SK-N-DZ (cell line): ENCODE results near the gene LYRM2.
A peak's percentile ranks its signal among the peaks of the same experiment; 100 is the strongest.
"Not testable (repeated sequence)": the region's sequence is repeated elsewhere in the genome, so short reads cannot be mapped to it uniquely, and the experiment has no call there.

Source experiments
- DNase-seq: peaks from one replicate; pipeline ENCODE4 v3.0.0-alpha.2; 2015; ENCODE audit warnings: low spot score

The LYRM2 gene

GRCh38 chr6:89649682-89650081 is 11.1 kb upstream of the LYRM2 start:
- no peak for DNase-seq

GRCh38 chr6:89644864-89645263 is 6.3 kb upstream of the LYRM2 start:
- DNase-seq: no peak

GRCh38 chr6:89643406-89643805 is 4.9 kb upstream of the LYRM2 start:
- no peak for DNase-seq

DNA sequence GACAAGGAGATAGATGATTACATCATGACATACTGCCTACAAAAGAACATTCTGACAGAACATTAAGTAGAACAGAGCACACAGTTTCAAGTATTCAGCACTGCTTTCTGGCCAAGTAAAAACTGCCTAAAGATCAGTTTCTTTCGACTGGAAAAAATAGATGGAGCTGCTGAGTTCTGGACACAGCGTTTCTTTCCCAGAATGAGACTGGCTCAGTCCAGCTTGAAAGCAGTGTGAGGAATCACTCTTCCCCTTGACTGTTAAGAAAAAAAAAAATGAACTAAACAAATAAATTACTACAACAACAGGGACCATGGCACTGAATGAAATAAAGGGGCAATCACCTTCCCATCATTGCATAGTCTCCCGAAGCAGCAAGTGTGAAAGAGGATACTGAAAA is 4.4 kb upstream of the LYRM2 start:
- no peak for DNase-seq

- DNase-seq: not testable (repeated sequence)
These were observed 3.0 kb upstream of the LYRM2 start for GRCh38 chr6:89641581-89641980.

- no peak for DNase-seq
These were observed 2.3 kb upstream of the LYRM2 start for GRCh38 chr6:89640804-89641203.

DNA sequence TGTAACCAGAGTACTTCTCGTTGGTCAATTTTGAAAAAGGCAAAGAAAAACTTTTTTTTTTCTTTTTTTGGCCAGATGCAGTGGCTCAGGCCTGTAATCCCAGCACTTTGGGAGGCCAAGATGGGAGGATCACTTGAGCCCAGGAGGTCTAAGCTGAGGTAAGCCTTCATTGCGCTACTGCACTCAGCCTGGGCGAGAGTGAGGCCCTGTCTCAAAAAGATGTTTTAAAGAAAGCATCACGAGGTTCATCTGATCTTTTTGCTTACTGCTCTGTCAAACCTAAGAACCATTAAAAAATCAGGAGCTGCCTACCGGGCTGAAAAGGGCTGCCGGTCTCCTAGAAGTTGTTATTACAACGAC is 607 bp downstream of the LYRM2 start:
- peak; percentile 13 for DNase-seq

GRCh38 chr6:89636412-89636811 is 2.1 kb downstream of the LYRM2 start:
- DNase-seq: not testable (repeated sequence)

- DNase-seq: no peak
These were observed 8.1 kb downstream of the LYRM2 start for GRCh38 chr6:89630488-89630887.

DNA sequence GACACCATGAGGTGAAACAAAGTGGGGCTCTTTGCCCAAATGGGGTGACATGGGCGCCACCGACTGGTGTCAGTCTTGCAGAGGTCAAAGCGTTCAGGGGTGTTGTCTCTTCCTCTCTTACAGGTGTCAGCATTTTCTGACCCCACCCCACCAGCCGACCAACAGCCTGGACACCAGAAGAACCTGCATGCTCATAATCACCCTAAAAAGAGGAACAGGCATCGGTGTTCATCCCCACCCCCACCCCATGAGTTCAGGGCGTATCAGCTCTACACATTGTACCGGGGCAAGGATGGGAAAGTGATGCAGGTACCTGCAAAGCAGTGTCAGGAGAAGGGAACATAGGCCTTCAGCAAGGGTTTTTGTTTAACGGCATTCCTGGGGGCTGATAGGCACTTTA is 14.8 kb downstream of the LYRM2 start:
- DNase-seq: no peak

GRCh38 chr6:89619567-89619966 is 19.0 kb downstream of the LYRM2 start:
- DNase-seq: no peak

DNA sequence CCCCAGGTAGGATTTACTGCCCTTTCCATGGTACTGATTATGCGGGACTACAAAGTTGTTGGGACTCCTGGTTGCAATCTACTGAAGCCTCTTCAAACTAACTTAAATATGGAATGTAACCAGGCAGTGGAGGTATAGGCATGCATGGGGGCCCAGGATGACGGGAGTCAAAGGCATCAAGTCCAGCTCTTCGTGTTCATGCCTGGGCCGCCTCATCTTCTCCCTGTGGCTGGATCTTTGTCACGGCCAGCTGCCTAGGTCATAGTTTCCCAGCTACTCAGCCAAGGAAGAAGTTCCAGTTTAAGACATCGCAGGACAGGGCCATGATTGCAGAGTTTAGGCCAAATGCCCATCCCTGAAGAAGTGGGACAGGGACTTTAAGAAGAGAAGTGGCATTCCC is 20.5 kb downstream of the LYRM2 start:
- DNase-seq: no peak

- no peak for DNase-seq
These were observed 22.0 kb downstream of the LYRM2 start for GRCh38 chr6:89616531-89616930.

- DNase-seq: no peak
These were observed 22.7 kb downstream of the LYRM2 start for GRCh38 chr6:89615882-89616281.

DNA sequence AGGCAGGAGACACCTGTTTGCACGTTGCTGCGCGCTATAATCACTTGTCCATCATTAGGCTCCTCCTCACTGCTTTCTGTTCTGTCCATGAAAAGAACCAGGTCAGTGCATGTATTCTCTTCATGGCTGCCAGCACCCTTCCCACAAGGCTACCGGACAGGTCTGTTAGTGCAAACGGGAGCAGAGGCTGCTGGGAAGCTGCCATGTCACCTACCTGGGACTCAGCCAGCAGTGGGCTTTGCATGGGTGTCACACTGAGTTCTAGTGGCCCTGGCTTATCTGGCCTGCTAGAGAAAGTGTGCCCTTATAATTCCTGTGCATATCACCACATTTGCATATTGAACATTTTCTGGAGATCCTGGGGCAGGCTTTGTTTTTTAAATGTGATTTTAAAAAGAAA is 24.8 kb downstream of the LYRM2 start:
- DNase-seq: no peak

- peak; percentile 25 for DNase-seq
These were observed 26.4 kb downstream of the LYRM2 start for GRCh38 chr6:89612121-89612520.

GRCh38 chr6:89611666-89612065 is 26.9 kb downstream of the LYRM2 start:
- no peak for DNase-seq

DNA sequence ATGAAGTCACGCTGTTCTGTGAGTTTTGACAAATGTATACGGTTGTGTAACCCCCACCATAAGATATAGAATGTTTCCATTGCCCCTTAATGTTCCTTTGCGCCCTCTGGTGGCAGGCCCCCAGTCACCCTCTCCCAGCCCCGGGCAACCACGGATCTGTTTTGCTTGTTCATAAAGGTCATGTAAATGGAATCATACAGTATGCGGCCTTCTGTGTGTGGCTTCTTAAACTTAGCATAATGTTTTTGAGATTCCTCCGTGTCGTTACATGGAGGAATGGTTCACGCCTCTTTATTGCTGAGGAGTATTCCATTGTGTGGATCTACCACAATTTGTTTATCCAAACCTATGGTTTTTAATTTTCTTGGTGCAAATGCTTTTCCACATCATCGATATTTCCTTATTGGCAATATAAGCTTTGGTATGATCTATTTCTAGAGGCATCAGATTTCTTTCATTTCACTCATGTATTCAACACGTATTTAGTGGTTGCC is 28.4 kb downstream of the LYRM2 start:
- DNase-seq: peak; percentile 54

- DNase-seq: no peak
These were observed 32.7 kb downstream of the LYRM2 start for GRCh38 chr6:89605861-89606260.

DNA sequence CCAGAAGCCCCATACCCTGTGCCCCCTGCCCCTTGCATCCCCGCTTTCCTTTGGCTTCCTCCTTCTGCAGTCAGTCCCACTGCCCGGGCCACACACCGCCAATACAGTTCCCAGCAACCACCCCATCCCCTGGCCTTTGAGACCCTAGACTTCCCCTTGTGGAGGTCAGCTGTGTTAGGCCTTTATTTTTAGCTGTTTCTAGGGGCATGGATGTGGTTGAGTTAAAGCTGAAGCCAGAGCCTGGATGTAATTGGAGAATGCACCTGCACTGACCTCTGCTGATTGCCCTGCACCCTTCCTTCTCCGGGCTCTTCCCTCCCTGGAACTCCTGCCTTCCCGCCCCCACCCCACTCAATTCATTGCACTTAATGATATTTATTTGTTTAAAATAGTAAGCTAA is 33.9 kb downstream of the LYRM2 start:
- DNase-seq: no peak

- DNase-seq: no peak
These were observed 36.4 kb downstream of the LYRM2 start for GRCh38 chr6:89602166-89602565.

DNA sequence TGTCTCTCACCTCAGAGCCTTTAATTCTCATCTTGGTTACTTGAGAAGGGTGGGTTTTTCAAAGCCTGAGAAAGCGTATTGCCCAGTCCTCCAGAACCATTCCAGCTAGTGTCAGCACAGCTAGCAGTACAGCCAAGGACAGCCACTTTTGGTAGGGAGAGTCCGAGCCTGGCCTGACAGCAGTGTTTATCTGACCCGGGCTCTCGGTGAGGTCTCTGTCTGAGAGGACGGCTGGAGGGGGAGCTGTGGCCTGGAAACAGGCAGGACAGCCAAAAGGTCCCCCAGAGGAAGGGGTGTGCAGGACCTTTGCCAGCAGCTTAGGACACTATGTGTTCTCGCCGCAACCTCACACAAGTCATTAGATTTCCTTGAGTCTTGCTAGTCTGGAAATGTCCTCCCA is 38.8 kb downstream of the LYRM2 start:
- no peak for DNase-seq

GRCh38 chr6:89597988-89598387 is 40.6 kb downstream of the LYRM2 start:
- no peak for DNase-seq

DNA sequence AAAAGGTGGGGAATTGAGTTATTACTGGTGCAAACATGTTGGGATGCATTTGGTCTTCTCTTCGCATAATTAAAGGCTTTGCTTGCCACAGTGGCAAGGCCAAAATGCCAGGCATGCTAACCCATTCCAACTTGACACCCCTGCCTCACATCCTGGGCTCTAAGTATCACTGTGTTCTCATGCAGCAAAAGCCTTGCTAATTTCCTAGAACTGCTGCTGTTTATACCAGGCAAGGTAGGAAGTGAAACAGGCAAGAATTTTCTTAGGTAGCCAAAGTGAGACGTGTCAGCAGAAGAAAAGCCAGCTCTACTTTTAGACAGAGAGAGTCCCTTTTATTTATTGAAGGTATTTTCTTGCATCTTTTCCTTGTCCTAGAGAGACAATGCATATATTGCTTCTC is 41.2 kb downstream of the LYRM2 start:
- DNase-seq: no peak

GRCh38 chr6:89596484-89596883 is 42.1 kb downstream of the LYRM2 start:
- DNase-seq: no peak
